Astrocyte (in vitro differentiated cells and primary cell): ENCODE results near the gene CLTCL1. TPM values are rescaled to one million over a fixed set of nuclear protein-coding genes. Genes with fewer than 3 reads are reported as not detected.
A peak's percentile ranks its signal among the peaks of the same experiment; 100 is the strongest.
"Not testable (repeated sequence)": the region's sequence is repeated elsewhere in the genome, so short reads cannot be mapped to it uniquely, and the experiment has no call there.

ENCODE experiments used
- DNase-seq: peaks from one replicate; pipeline ENCODE4 v3.0.0-alpha.2; 2010; ENCODE audit warnings: low read depth
- FAIRE-seq: peaks from 2 replicates; lab custom pipeline; 2011; peaks lifted over from hg19 to GRCh38; lab: Jason Lieb, UNC
- H2AFZ ChIP-seq: 2 replicates; pipeline ENCODE4 v1.6.0; 2012; ENCODE audit warnings: low read depth, low read length, inconsistent platforms
- H3K27ac ChIP-seq: 2 replicates; pipeline ENCODE4 v1.5.1; 2011; ENCODE audit warnings: low read depth, low read length, inconsistent platforms
- H3K27me3 ChIP-seq: 2 replicates; pipeline ENCODE4 v1.6.0; 2011; ENCODE audit warnings: low read length, inconsistent platforms; ENCODE audit not compliant: insufficient read depth
- H3K36me3 ChIP-seq: 2 replicates; pipeline ENCODE4 v1.5.1; 2011; ENCODE audit warnings: low read length, inconsistent platforms; ENCODE audit not compliant: insufficient read depth
- H3K4me1 ChIP-seq: 2 replicates; pipeline ENCODE4 v1.5.1; 2011; ENCODE audit warnings: low read length, inconsistent platforms; ENCODE audit not compliant: insufficient read depth
- H3K4me2 ChIP-seq: 2 replicates; pipeline ENCODE4 v1.6.0; 2012; ENCODE audit warnings: low read length, inconsistent platforms
- H3K4me3 ChIP-seq: 2 replicates; pipeline ENCODE4 v1.5.1; 2011; ENCODE audit warnings: low read depth, mild to moderate bottlenecking, low read length, inconsistent platforms; ENCODE audit not compliant: insufficient read depth
- H3K79me2 ChIP-seq: 2 replicates; pipeline ENCODE4 v1.6.0; 2012; ENCODE audit warnings: mild to moderate bottlenecking, low read length, inconsistent platforms; ENCODE audit not compliant: insufficient read depth
- H3K9ac ChIP-seq: 2 replicates; pipeline ENCODE4 v1.6.0; 2012; ENCODE audit warnings: mild to moderate bottlenecking, low read length, inconsistent platforms
- H3K9me3 ChIP-seq: 2 replicates; pipeline ENCODE4 v1.5.1; 2012; ENCODE audit warnings: low read depth, mild to moderate bottlenecking, low read length, inconsistent platforms; ENCODE audit not compliant: insufficient read depth
- H4K20me1 ChIP-seq: 2 replicates; pipeline ENCODE4 v1.6.0; 2012; ENCODE audit warnings: low read length, inconsistent platforms; ENCODE audit not compliant: insufficient read depth
- H3K27ac Mint-ChIP-seq: one replicate; pipeline ENCODE4 v1.8.0; 2021; ENCODE audit warnings: mild to moderate bottlenecking, mixed read lengths; ENCODE audit not compliant: unreplicated experiment
- H3K27me3 Mint-ChIP-seq: one replicate; pipeline ENCODE4 v1.8.0; 2021; ENCODE audit warnings: low read depth, mixed read lengths; ENCODE audit not compliant: unreplicated experiment
- H3K36me3 Mint-ChIP-seq: one replicate; pipeline ENCODE4 v1.8.0; 2021; ENCODE audit warnings: low read depth, mixed read lengths; ENCODE audit not compliant: unreplicated experiment
- H3K4me1 Mint-ChIP-seq: one replicate; pipeline ENCODE4 v1.8.0; 2021; ENCODE audit warnings: low read depth, mixed read lengths; ENCODE audit not compliant: unreplicated experiment
- H3K4me3 Mint-ChIP-seq: one replicate; pipeline ENCODE4 v1.8.0; 2021; ENCODE audit warnings: mild to moderate bottlenecking, moderate library complexity, mixed read lengths; ENCODE audit not compliant: unreplicated experiment
- H3K9me3 Mint-ChIP-seq: one replicate; pipeline ENCODE4 v1.8.0; 2021; ENCODE audit warnings: mild to moderate bottlenecking, mixed read lengths; ENCODE audit not compliant: unreplicated experiment
- CTCF ChIP-seq: IDR thresholded peaks from 2 replicates; pipeline ENCODE4 v1.5.1; 2011; ENCODE audit warnings: low read depth, mild to moderate bottlenecking, inconsistent platforms, low read length, moderate library complexity; ENCODE audit not compliant: insufficient read depth
- EZH2 ChIP-seq: IDR thresholded peaks from 2 replicates; pipeline ENCODE4 v1.6.1; 2012; ENCODE audit warnings: mild to moderate bottlenecking, low read length, inconsistent platforms; ENCODE audit not compliant: insufficient read depth
- total RNA-seq: library from RNA; stranded (reverse); gene quantifications from 2 replicates; pipeline ENCODE4 v1.2.1, GENCODE V29; 2021

CLTCL1 gene
- total RNA-seq, 1 donor from 2014 or later: 54.4 TPM

GRCh38 chr22:19167106-19167869 is 124.2 kb downstream of the CLTCL1 start:
- H3K27me3 Mint-ChIP-seq: peaks cover 43% of the 10 kb centered on the region
- FAIRE-seq (no peak), DNase-seq (no peak)
- H3K4me1 ChIP-seq: peaks cover 17% of the 10 kb centered on the region
- TF ChIP-seq CTCF (no peak), EZH2 (no peak)
- H3K9me3 Mint-ChIP-seq: peaks cover 10% of the 10 kb centered on the region
- H3K9ac ChIP-seq: no peak overlapping the region
- H3K27ac ChIP-seq: no peak overlapping the region
- peaks cover 14% of the 10 kb centered on the region for H3K79me2 ChIP-seq
- H3K4me3 Mint-ChIP-seq: no peak overlapping the region
- H3K27me3 ChIP-seq: peaks cover 36% of the 10 kb centered on the region
- H3K36me3 ChIP-seq: no peaks in the 10 kb centered on the region
- H2AFZ ChIP-seq: no peak overlapping the region
- no peak overlapping the region for H3K4me2 ChIP-seq
- H4K20me1 ChIP-seq: peaks cover 3% of the 10 kb centered on the region
- no peaks in the 10 kb centered on the region for H3K36me3 Mint-ChIP-seq
- H3K4me3 ChIP-seq: no peak overlapping the region
- H3K4me1 Mint-ChIP-seq: peaks cover 2% of the 10 kb centered on the region
- H3K27ac Mint-ChIP-seq: peak overlapping the region; percentile 5
- H3K9me3 ChIP-seq: no peaks in the 10 kb centered on the region

GRCh38 chr22:19166421-19166820 is 125.1 kb downstream of the CLTCL1 start:
- no peaks in the 10 kb centered on the region for H3K9me3 ChIP-seq
- Mint-ChIP-seq H3K9me3 (peaks cover 10% of the 10 kb centered on the region), H3K27me3 (peaks cover 48% of the 10 kb centered on the region), H3K36me3 (no peaks in the 10 kb centered on the region), H3K4me1 (peaks cover 2% of the 10 kb centered on the region), H3K27ac (no peak overlapping the region), H3K4me3 (no peak overlapping the region)
- no peak for FAIRE-seq
- H3K4me1 ChIP-seq: peaks cover 14% of the 10 kb centered on the region
- no peaks in the 10 kb centered on the region for H3K36me3 ChIP-seq
- H3K4me3 ChIP-seq: no peak overlapping the region
- TF ChIP-seq CTCF (no peak), EZH2 (no peak)
- DNase-seq: no peak
- H3K4me2 ChIP-seq: no peak overlapping the region
- H3K9ac ChIP-seq: no peak overlapping the region
- H2AFZ ChIP-seq: no peak overlapping the region
- H4K20me1 ChIP-seq: no peaks in the 10 kb centered on the region
- peaks cover 36% of the 10 kb centered on the region for H3K27me3 ChIP-seq
- peaks cover 5% of the 10 kb centered on the region for H3K79me2 ChIP-seq
- H3K27ac ChIP-seq: no peak overlapping the region

- Mint-ChIP-seq H3K27me3 (peaks cover 54% of the 10 kb centered on the region), H3K4me3 (no peak overlapping the region), H3K4me1 (no peaks in the 10 kb centered on the region), H3K36me3 (no peaks in the 10 kb centered on the region), H3K27ac (no peak overlapping the region), H3K9me3 (peaks cover 10% of the 10 kb centered on the region)
- Histone ChIP-seq H3K4me2 (no peak overlapping the region), H4K20me1 (no peaks in the 10 kb centered on the region), H3K9ac (no peak overlapping the region), H3K4me3 (no peak overlapping the region), H3K79me2 (no peaks in the 10 kb centered on the region), H3K36me3 (no peaks in the 10 kb centered on the region), H2AFZ (no peak overlapping the region), H3K27me3 (peaks cover 32% of the 10 kb centered on the region), H3K9me3 (no peaks in the 10 kb centered on the region), H3K4me1 (peaks cover 2% of the 10 kb centered on the region), H3K27ac (no peak overlapping the region)
- no peak for TF ChIP-seq EZH2
- TF ChIP-seq CTCF: no peak
- no peak for FAIRE-seq
- no peak for DNase-seq
Measured at GRCh38 chr22:19164425-19164824, 127.1 kb downstream of the CLTCL1 start.

- H3K27ac Mint-ChIP-seq, H3K79me2 ChIP-seq, H3K4me1 ChIP-seq, H3K4me3 ChIP-seq, H3K4me3 Mint-ChIP-seq, H3K9me3 ChIP-seq, H3K4me2 ChIP-seq, H4K20me1 ChIP-seq, H2AFZ ChIP-seq, FAIRE-seq, H3K27ac ChIP-seq, H3K4me1 Mint-ChIP-seq, H3K27me3 ChIP-seq, H3K36me3 Mint-ChIP-seq, H3K36me3 ChIP-seq, H3K9me3 Mint-ChIP-seq, H3K9ac ChIP-seq, DNase-seq: not testable (repeated sequence)
- peaks cover 48% of the 10 kb centered on the region for H3K27me3 Mint-ChIP-seq
Measured at GRCh38 chr22:19158649-19159048, 132.9 kb downstream of the CLTCL1 start.
